K562 (cell line): Measurements from ENCODE around the gene ZNF763.

Source experiments
- CREBBP ChIP-seq: IDR thresholded peaks from one replicate; pipeline ENCODE4 v1.6.1; 2012; ENCODE audit warnings: low read depth, mild to moderate bottlenecking, control low read depth, inconsistent platforms, low read length
- DDX20 ChIP-seq: fragments of 450-650 bp; IDR thresholded peaks from 2 replicates; pipeline ENCODE4 v1.6.1; 2016; ENCODE audit warnings: missing genetic modification characterization, low read depth, mild to moderate bottlenecking, missing compliant biosample characterization, moderate library complexity
- EZH2 ChIP-seq: IDR thresholded peaks from 2 replicates; pipeline ENCODE4 v1.6.1; 2012; ENCODE audit warnings: low read depth, mild to moderate bottlenecking, inconsistent platforms, low read length, borderline replicate concordance
- POLR2AphosphoS5 ChIP-seq: IDR thresholded peaks from 2 replicates; pipeline ENCODE4 v1.6.1; 2011; ENCODE audit warnings: mild to moderate bottlenecking, low read depth, low read length, moderate library complexity; ENCODE audit not compliant: control insufficient read depth, insufficient read depth
- ZC3H4 ChIP-seq: sonication (generic); formaldehyde crosslinking; IDR thresholded peaks from 2 replicates; pipeline ENCODE4 v1.9.0; 2021; ENCODE audit warnings: missing genetic modification reagents, borderline replicate concordance
- TF ChIP-seq, protein P1 (sequence below): fragments of 450-650 bp; formaldehyde crosslinking; IDR thresholded peaks from 2 replicates; pipeline ENCODE4 v1.4.0; 2020; ENCODE audit warnings: mild to moderate bottlenecking
- TF ChIP-seq, protein P2 (sequence below): fragments of 450-650 bp; IDR thresholded peaks from 2 replicates; pipeline ENCODE4 v1.6.1; 2017; ENCODE audit warnings: antibody characterized with exemption

GRCh38 chr19:11942008-11942842 lies 22.6 kb upstream of the ZNF763 start:
- TF ChIP-seq, protein P1, sequence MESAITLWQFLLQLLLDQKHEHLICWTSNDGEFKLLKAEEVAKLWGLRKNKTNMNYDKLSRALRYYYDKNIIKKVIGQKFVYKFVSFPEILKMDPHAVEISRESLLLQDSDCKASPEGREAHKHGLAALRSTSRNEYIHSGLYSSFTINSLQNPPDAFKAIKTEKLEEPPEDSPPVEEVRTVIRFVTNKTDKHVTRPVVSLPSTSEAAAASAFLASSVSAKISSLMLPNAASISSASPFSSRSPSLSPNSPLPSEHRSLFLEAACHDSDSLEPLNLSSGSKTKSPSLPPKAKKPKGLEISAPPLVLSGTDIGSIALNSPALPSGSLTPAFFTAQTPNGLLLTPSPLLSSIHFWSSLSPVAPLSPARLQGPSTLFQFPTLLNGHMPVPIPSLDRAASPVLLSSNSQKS = no peak
- TF ChIP-seq EZH2 = no peak
- no peak for TF ChIP-seq DDX20 (tag)
- no peak for TF ChIP-seq POLR2AphosphoS5
- TF ChIP-seq, protein P2, sequence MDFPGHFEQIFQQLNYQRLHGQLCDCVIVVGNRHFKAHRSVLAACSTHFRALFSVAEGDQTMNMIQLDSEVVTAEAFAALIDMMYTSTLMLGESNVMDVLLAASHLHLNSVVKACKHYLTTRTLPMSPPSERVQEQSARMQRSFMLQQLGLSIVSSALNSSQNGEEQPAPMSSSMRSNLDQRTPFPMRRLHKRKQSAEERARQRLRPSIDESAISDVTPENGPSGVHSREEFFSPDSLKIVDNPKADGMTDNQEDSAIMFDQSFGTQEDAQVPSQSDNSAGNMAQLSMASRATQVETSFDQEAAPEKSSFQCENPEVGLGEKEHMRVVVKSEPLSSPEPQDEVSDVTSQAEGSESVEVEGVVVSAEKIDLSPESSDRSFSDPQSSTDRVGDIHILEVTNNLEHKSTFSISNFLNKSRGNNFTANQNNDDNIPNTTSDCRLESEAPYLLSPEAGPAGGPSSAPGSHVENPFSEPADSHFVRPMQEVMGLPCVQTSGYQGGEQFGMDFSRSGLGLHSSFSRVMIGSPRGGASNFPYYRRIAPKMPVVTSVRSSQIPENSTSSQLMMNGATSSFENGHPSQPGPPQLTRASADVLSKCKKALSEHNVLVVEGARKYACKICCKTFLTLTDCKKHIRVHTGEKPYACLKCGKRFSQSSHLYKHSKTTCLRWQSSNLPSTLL = no peak
- TF ChIP-seq ZC3H4 (CRISPR knock-in tag) = no peak
- TF ChIP-seq CREBBP = no peak
